ENCODE data around the gene MIDN. TPM values are rescaled to one million over a fixed set of nuclear protein-coding genes. Genes with fewer than 3 reads are reported as not detected.

MIDN gene
- total and polyA plus RNA-seq, 2 experiments from 2014 or later, result 30.1 to 98.4 TPM

DNA sequence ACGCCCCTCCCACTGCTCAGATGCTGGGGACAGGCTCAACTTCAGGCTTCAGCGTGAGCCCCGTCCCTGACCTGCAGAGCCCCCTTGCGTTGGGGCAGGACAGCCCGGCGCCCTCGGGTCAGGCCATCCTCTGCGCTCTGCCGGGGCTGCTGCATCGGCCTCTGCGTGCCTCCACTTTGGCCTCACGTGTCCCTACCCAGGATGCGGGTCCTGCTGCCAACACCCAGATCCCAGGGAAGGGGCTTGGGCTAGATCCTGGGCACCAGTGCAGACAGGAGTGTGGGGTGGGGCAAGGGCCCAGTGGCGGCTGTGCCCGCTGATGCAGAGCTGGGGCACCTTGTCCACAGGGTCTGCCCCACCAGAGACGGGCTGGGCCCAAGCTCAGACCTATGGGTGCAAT is 23.5 kb upstream of the MIDN start:
- Histone ChIP-seq H4K20me1 (ENCODE audit: insufficient read depth, poor library complexity, severe bottlenecking) (peaks cover 8% of the 10 kb centered on the region), H3K27ac (no peak overlapping the region), H2AFZ (no peak overlapping the region), H3K4me2 (no peak overlapping the region), H3K27me3 (no peaks in the 10 kb centered on the region), H3K9me2 (replicated peaks; ENCODE audit: insufficient read depth) (no peaks in the 10 kb centered on the region), H3K9me3 (ENCODE audit: low read depth) (no peaks in the 10 kb centered on the region), H3K36me3 (replicated peaks; ENCODE audit: insufficient read depth, low read depth) (no peaks in the 10 kb centered on the region), H3K4me1 (ENCODE audit: insufficient read depth) (no peaks in the 10 kb centered on the region), H3K4me3 (no peak overlapping the region), H3K79me2 (peaks cover 20% of the 10 kb centered on the region)
- no peak for DNase-seq (ENCODE audit: low spot score)
- no peak for TF ChIP-seq EZH2 (IDR thresholded peaks at IDR 0.05; ENCODE audit: borderline replicate concordance)
- TF ChIP-seq EZH2phosphoT487 (IDR thresholded peaks at IDR 0.05; ENCODE audit: low read depth, severe bottlenecking, unreplicated experiment), result no peak
- TF ChIP-seq, protein P1, sequence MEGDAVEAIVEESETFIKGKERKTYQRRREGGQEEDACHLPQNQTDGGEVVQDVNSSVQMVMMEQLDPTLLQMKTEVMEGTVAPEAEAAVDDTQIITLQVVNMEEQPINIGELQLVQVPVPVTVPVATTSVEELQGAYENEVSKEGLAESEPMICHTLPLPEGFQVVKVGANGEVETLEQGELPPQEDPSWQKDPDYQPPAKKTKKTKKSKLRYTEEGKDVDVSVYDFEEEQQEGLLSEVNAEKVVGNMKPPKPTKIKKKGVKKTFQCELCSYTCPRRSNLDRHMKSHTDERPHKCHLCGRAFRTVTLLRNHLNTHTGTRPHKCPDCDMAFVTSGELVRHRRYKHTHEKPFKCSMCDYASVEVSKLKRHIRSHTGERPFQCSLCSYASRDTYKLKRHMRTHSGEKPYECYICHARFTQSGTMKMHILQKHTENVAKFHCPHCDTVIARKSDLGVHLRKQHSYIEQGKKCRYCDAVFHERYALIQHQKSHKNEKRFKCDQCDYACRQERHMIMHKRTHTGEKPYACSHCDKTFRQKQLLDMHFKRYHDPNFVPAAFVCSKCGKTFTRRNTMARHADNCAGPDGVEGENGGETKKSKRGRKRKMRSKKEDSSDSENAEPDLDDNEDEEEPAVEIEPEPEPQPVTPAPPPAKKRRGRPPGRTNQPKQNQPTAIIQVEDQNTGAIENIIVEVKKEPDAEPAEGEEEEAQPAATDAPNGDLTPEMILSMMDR (IDR thresholded peaks at IDR 0.05; ENCODE audit: poor library complexity), result no peak
- WGBS (ENCODE audit: low lambda C conversion rate, missing lambda C conversion rate), result 93% methylated on average over 16 of the region's 16 CpGs

DNA sequence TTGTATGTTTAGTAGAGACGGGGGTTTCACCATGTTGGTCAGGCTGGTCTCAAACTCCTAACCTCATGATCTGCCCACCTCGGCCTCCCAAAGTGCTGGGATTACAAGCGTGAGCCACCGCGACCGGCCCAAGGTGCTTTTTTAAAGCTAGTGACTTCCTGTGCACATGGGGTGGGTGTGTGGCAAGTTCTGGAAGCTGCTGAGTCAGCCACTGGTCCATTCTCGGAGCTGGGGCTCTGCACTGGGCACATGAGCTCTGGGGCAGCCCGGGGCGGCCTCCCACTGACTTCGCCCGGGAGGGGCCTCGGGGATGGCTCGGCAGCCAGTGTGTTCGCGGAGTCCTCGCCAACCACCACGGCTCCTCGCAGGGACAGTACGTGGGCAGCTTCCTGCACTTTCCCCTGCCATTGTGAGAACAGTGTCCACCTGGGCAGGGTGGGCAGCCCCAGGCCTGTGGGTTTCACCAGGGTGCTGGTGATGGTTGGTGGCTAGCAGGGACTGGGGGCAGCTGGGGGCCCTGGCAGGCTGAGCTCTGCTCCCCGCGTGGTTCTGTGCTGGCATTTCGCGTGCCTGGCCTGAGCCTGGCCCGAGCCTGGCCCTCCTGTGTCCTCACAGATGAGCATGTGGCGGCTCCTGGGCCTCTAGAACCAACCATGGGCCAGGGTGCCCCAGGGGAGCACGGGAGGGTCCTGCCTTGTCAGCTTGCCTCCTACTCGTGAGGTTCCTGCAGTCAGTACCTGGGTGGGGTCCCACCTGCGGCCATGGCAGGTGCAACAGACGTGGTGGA is 22.8 kb upstream of the MIDN start:
- H3K27ac ChIP-seq, result no peak overlapping the region
- H4K20me1 ChIP-seq (ENCODE audit: insufficient read depth, poor library complexity, severe bottlenecking), result peaks cover 8% of the 10 kb centered on the region
- peaks cover 18% of the 10 kb centered on the region for H3K79me2 ChIP-seq
- H3K9me2 ChIP-seq (replicated peaks; ENCODE audit: insufficient read depth), result no peaks in the 10 kb centered on the region
- no peaks in the 10 kb centered on the region for H3K9me3 ChIP-seq (ENCODE audit: low read depth)
- H3K36me3 ChIP-seq (replicated peaks; ENCODE audit: insufficient read depth, low read depth), result no peaks in the 10 kb centered on the region
- no peaks in the 10 kb centered on the region for H3K4me1 ChIP-seq (ENCODE audit: insufficient read depth)
- TF ChIP-seq, protein P1 (IDR thresholded peaks at IDR 0.05; ENCODE audit: poor library complexity), result no peak
- TF ChIP-seq EZH2phosphoT487 (IDR thresholded peaks at IDR 0.05; ENCODE audit: low read depth, severe bottlenecking, unreplicated experiment) (no peak), EZH2 (IDR thresholded peaks at IDR 0.05; ENCODE audit: borderline replicate concordance) (no peak)
- WGBS (ENCODE audit: low lambda C conversion rate, missing lambda C conversion rate), result 96% methylated on average over 26 of the region's 29 CpGs
- no peak overlapping the region for H3K4me2 ChIP-seq
- H2AFZ ChIP-seq, result no peak overlapping the region
- no peak for DNase-seq (ENCODE audit: low spot score)
- no peak overlapping the region for H3K4me3 ChIP-seq
- H3K27me3 ChIP-seq, result no peaks in the 10 kb centered on the region

DNA sequence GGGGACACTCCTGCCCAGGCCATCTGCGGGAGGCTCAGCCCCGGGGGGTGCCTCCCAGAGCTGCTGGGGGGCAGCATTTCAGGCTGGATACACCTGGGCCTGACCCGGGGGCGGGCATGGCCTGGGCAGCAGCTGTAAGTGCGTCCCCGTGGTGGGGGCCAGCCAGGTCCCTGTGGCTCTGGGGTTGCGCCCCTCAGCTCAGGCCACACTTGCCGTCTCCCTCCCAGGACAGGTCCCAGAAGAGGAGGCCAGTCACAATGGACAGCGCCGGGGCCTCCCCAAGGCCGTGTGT is 22.2 kb upstream of the MIDN start:
- Histone ChIP-seq H3K4me1 (ENCODE audit: insufficient read depth) (no peaks in the 10 kb centered on the region), H3K9me2 (replicated peaks; ENCODE audit: insufficient read depth) (no peaks in the 10 kb centered on the region), H3K27ac (no peak overlapping the region), H3K36me3 (replicated peaks; ENCODE audit: insufficient read depth, low read depth) (no peaks in the 10 kb centered on the region), H4K20me1 (ENCODE audit: insufficient read depth, poor library complexity, severe bottlenecking) (peaks cover 8% of the 10 kb centered on the region), H2AFZ (no peak overlapping the region), H3K79me2 (peaks cover 15% of the 10 kb centered on the region), H3K27me3 (no peaks in the 10 kb centered on the region), H3K4me2 (no peak overlapping the region), H3K4me3 (no peak overlapping the region), H3K9me3 (ENCODE audit: low read depth) (no peaks in the 10 kb centered on the region)
- WGBS (ENCODE audit: low lambda C conversion rate, missing lambda C conversion rate), result 93% methylated on average over 9 of the region's 11 CpGs
- TF ChIP-seq EZH2 (IDR thresholded peaks at IDR 0.05; ENCODE audit: borderline replicate concordance), result no peak
- TF ChIP-seq, protein P1 (IDR thresholded peaks at IDR 0.05; ENCODE audit: poor library complexity), result no peak
- TF ChIP-seq EZH2phosphoT487 (IDR thresholded peaks at IDR 0.05; ENCODE audit: low read depth, severe bottlenecking, unreplicated experiment), result no peak
- no peak for DNase-seq (ENCODE audit: low spot score)

Measured in hepatocyte (in vitro differentiated cells).